DMS53 treated with DMSO at 0.1 percent for 48 hours (cell line): Measurements from ENCODE around the gene PALD1.

Experiments
- DNase-seq: peaks from one replicate; lab custom pipeline; 2025; ENCODE audit not compliant: unreplicated experiment; lab: John Stamatoyannopoulos, UW

PALD1 gene

GRCh38 chr10:70535001-70535400, 56.4 kb downstream of the PALD1 start:
- DNase-seq = no peak

GRCh38 chr10:70535451-70535850, 56.9 kb downstream of the PALD1 start:
- no peak for DNase-seq

GRCh38 chr10:70536196-70536861, 57.8 kb downstream of the PALD1 start:
- DNase-seq = no peak

- DNase-seq = peak; percentile 55
Observed at GRCh38 chr10:70537398-70538194, 59.0 kb downstream of the PALD1 start.

GRCh38 chr10:70538195-70538520, 59.6 kb downstream of the PALD1 start:
- no peak for DNase-seq

- no peak for DNase-seq
Observed at GRCh38 chr10:70538731-70539338, 60.3 kb downstream of the PALD1 start.

GRCh38 chr10:70539471-70539870, 60.9 kb downstream of the PALD1 start:
- no peak for DNase-seq

- no peak for DNase-seq
Observed at GRCh38 chr10:70540089-70540788, 61.7 kb downstream of the PALD1 start.

- peak; percentile 50 for DNase-seq
Observed at GRCh38 chr10:70540789-70541360, 62.3 kb downstream of the PALD1 start.

- no peak for DNase-seq
Observed at GRCh38 chr10:70541736-70542564, 63.4 kb downstream of the PALD1 start.

- no peak for DNase-seq
Observed at GRCh38 chr10:70542565-70542938, 64.0 kb downstream of the PALD1 start.

- no peak for DNase-seq
Observed at GRCh38 chr10:70543911-70544310, 65.3 kb downstream of the PALD1 start.

- DNase-seq = no peak
Observed at GRCh38 chr10:70544431-70545340, 66.1 kb downstream of the PALD1 start.

- no peak for DNase-seq
Observed at GRCh38 chr10:70546584-70546983, 68.0 kb downstream of the PALD1 start.

GRCh38 chr10:70549351-70549961, 70.9 kb downstream of the PALD1 start:
- no peak for DNase-seq

- peak; percentile 23 for DNase-seq
Observed at GRCh38 chr10:70549962-70550458, 71.4 kb downstream of the PALD1 start.

- DNase-seq = no peak
Observed at GRCh38 chr10:70550459-70550858, 71.9 kb downstream of the PALD1 start.

GRCh38 chr10:70551466-70551865, 72.9 kb downstream of the PALD1 start:
- DNase-seq = no peak

- no peak for DNase-seq
Observed at GRCh38 chr10:70551971-70552422, 73.4 kb downstream of the PALD1 start.
